Activated naive CD8-positive, alpha-beta T cell treated with anti-CD3 and anti-CD28 coated beads for 36 hours (primary cell): ENCODE measurements around the gene TMC3. TPM values are rescaled to one million over a fixed set of nuclear protein-coding genes. Genes with fewer than 3 reads are reported as not detected.
A peak's percentile ranks its signal among the peaks of the same experiment; 100 is the strongest.
"Not testable (repeated sequence)": the region's sequence is repeated elsewhere in the genome, so short reads cannot be mapped to it uniquely, and the experiment has no call there.

Experiments
- DNase-seq: peaks from one replicate; pipeline ENCODE4 v3.0.0; 2021
- H3K27ac Mint-ChIP-seq: one replicate; pipeline ENCODE4 v1.8.0; 2022; ENCODE audit warnings: mild to moderate bottlenecking, moderate library complexity, mixed read lengths
- H3K27me3 Mint-ChIP-seq: one replicate; pipeline ENCODE4 v1.8.0; 2022; ENCODE audit warnings: mild to moderate bottlenecking, mixed read lengths
- H3K36me3 Mint-ChIP-seq: one replicate; pipeline ENCODE4 v1.8.0; 2021; ENCODE audit warnings: mild to moderate bottlenecking, mixed read lengths
- H3K4me1 Mint-ChIP-seq: one replicate; pipeline ENCODE4 v1.8.0; 2021; ENCODE audit warnings: mixed read lengths
- H3K4me3 Mint-ChIP-seq: one replicate; pipeline ENCODE4 v1.8.0; 2022; ENCODE audit warnings: mild to moderate bottlenecking, moderate library complexity, mixed read lengths
- H3K9me3 Mint-ChIP-seq: one replicate; pipeline ENCODE4 v1.8.0; 2022; ENCODE audit warnings: mixed read lengths
- total RNA-seq, 2 experiments: library from RNA; stranded (reverse); gene quantifications; one replicate each; pipeline ENCODE4 v1.2.3, GENCODE V29; 2021

TMC3 gene
- total RNA-seq, result not detected

- no peak for DNase-seq
- Mint-ChIP-seq H3K4me3 (no peak within 1 kb of the TSS), H3K27ac (no peak within 1 kb of the TSS), H3K27me3 (no peaks in the 10 kb centered on the region), H3K9me3 (no peaks in the 10 kb centered on the region), H3K4me1 (no peaks in the 10 kb centered on the region), H3K36me3 (no peaks in the 10 kb centered on the region)
These were observed at the start of gene TMC3 for GRCh38 chr15:81373775-81374395. TSS of gene TMC3 (minus strand) at chr15:81374213. CDS start at chr15:81374077, 136 bp downstream.

GRCh38 chr15:81421461-81421860 lies 47.4 kb upstream of the TMC3 start:
- no peaks in the 10 kb centered on the region for H3K27me3 Mint-ChIP-seq
- no peaks in the 10 kb centered on the region for H3K36me3 Mint-ChIP-seq
- no peaks in the 10 kb centered on the region for H3K4me1 Mint-ChIP-seq
- DNase-seq, result no peak
- H3K4me3 Mint-ChIP-seq, result no peak overlapping the region
- no peaks in the 10 kb centered on the region for H3K9me3 Mint-ChIP-seq
- no peak overlapping the region for H3K27ac Mint-ChIP-seq

GRCh38 chr15:81419332-81419943 lies 45.4 kb upstream of the TMC3 start:
- Mint-ChIP-seq H3K36me3 (no peaks in the 10 kb centered on the region), H3K27me3 (peaks cover under 1% of the 10 kb centered on the region), H3K9me3 (no peaks in the 10 kb centered on the region), H3K4me1 (peaks cover 6% of the 10 kb centered on the region), H3K27ac (no peak overlapping the region), H3K4me3 (no peak overlapping the region)
- no peak for DNase-seq

- DNase-seq, result no peak
- Mint-ChIP-seq H3K9me3 (no peaks in the 10 kb centered on the region), H3K4me3 (no peak overlapping the region), H3K27me3 (peaks cover 4% of the 10 kb centered on the region), H3K4me1 (peaks cover 9% of the 10 kb centered on the region), H3K36me3 (no peaks in the 10 kb centered on the region), H3K27ac (no peak overlapping the region)
These were observed 44.9 kb upstream of the TMC3 start for GRCh38 chr15:81418891-81419290.

- no peaks in the 10 kb centered on the region for H3K36me3 Mint-ChIP-seq
- no peak for DNase-seq
- H3K27me3 Mint-ChIP-seq, result peaks cover 4% of the 10 kb centered on the region
- peaks cover 9% of the 10 kb centered on the region for H3K4me1 Mint-ChIP-seq
- H3K4me3 Mint-ChIP-seq, result no peak overlapping the region
- no peak overlapping the region for H3K27ac Mint-ChIP-seq
- no peaks in the 10 kb centered on the region for H3K9me3 Mint-ChIP-seq
These were observed 44.4 kb upstream of the TMC3 start for GRCh38 chr15:81418444-81418843.

GRCh38 chr15:81414274-81414968 lies 40.4 kb upstream of the TMC3 start:
- not testable (repeated sequence) for DNase-seq, H3K27ac Mint-ChIP-seq, H3K27me3 Mint-ChIP-seq, H3K9me3 Mint-ChIP-seq, H3K36me3 Mint-ChIP-seq
- peak overlapping the region; percentile 14 for H3K4me3 Mint-ChIP-seq
- peaks cover 10% of the 10 kb centered on the region for H3K4me1 Mint-ChIP-seq

GRCh38 chr15:81413851-81414250 lies 39.8 kb upstream of the TMC3 start:
- no peak overlapping the region for H3K27ac Mint-ChIP-seq
- H3K9me3 Mint-ChIP-seq, result no peaks in the 10 kb centered on the region
- no peak for DNase-seq

GRCh38 chr15:81411969-81412633 lies 38.1 kb upstream of the TMC3 start:
- H3K27ac Mint-ChIP-seq, result no peak overlapping the region
- H3K4me1 Mint-ChIP-seq, result peaks cover 10% of the 10 kb centered on the region
- no peaks in the 10 kb centered on the region for H3K36me3 Mint-ChIP-seq

More at GRCh38 chr15:81413851-81414250, 39.8 kb upstream of the TMC3 start:
- peaks cover 9% of the 10 kb centered on the region for H3K27me3 Mint-ChIP-seq
- H3K36me3 Mint-ChIP-seq, result no peaks in the 10 kb centered on the region
- peaks cover 10% of the 10 kb centered on the region for H3K4me1 Mint-ChIP-seq
- H3K4me3 Mint-ChIP-seq, result no peak overlapping the region

GRCh38 chr15:81411051-81411450 lies 37.0 kb upstream of the TMC3 start:
- Mint-ChIP-seq H3K9me3 (no peaks in the 10 kb centered on the region), H3K27ac (no peak overlapping the region), H3K4me1 (peaks cover 10% of the 10 kb centered on the region), H3K4me3 (no peak overlapping the region), H3K27me3 (peaks cover 9% of the 10 kb centered on the region), H3K36me3 (no peaks in the 10 kb centered on the region)
- no peak for DNase-seq

More at GRCh38 chr15:81411969-81412633, 38.1 kb upstream of the TMC3 start:
- H3K4me3 Mint-ChIP-seq, result no peak overlapping the region
- DNase-seq, result no peak
- no peaks in the 10 kb centered on the region for H3K9me3 Mint-ChIP-seq
- peaks cover 9% of the 10 kb centered on the region for H3K27me3 Mint-ChIP-seq

- Mint-ChIP-seq H3K9me3 (no peaks in the 10 kb centered on the region), H3K4me1 (peaks cover 10% of the 10 kb centered on the region), H3K27ac (no peak overlapping the region), H3K27me3 (peaks cover 9% of the 10 kb centered on the region), H3K4me3 (no peak overlapping the region), H3K36me3 (no peaks in the 10 kb centered on the region)
- DNase-seq, result no peak
These were observed 36.3 kb upstream of the TMC3 start for GRCh38 chr15:81410318-81410753.

GRCh38 chr15:81407718-81408117 lies 33.7 kb upstream of the TMC3 start:
- no peaks in the 10 kb centered on the region for H3K36me3 Mint-ChIP-seq
- peaks cover 1% of the 10 kb centered on the region for H3K4me1 Mint-ChIP-seq
- peaks cover 5% of the 10 kb centered on the region for H3K27me3 Mint-ChIP-seq
- no peak for DNase-seq
- H3K27ac Mint-ChIP-seq, result no peak overlapping the region
- no peak overlapping the region for H3K4me3 Mint-ChIP-seq
- H3K9me3 Mint-ChIP-seq, result no peaks in the 10 kb centered on the region

GRCh38 chr15:81407176-81407575 lies 33.2 kb upstream of the TMC3 start:
- H3K4me1 Mint-ChIP-seq, result peaks cover 1% of the 10 kb centered on the region
- H3K27ac Mint-ChIP-seq, result no peak overlapping the region
- no peaks in the 10 kb centered on the region for H3K9me3 Mint-ChIP-seq
- no peak for DNase-seq
- no peaks in the 10 kb centered on the region for H3K36me3 Mint-ChIP-seq
- H3K4me3 Mint-ChIP-seq, result no peak overlapping the region
- H3K27me3 Mint-ChIP-seq, result peaks cover 5% of the 10 kb centered on the region

- Mint-ChIP-seq H3K27ac (no peak overlapping the region), H3K9me3 (no peaks in the 10 kb centered on the region), H3K27me3 (no peaks in the 10 kb centered on the region), H3K4me1 (peaks cover 2% of the 10 kb centered on the region), H3K4me3 (no peak overlapping the region), H3K36me3 (no peaks in the 10 kb centered on the region)
- no peak for DNase-seq
These were observed 26.7 kb upstream of the TMC3 start for GRCh38 chr15:81400640-81401236.

- Mint-ChIP-seq H3K4me1 (peaks cover 2% of the 10 kb centered on the region), H3K9me3 (no peaks in the 10 kb centered on the region), H3K36me3 (no peaks in the 10 kb centered on the region), H3K27me3 (no peaks in the 10 kb centered on the region), H3K4me3 (no peak overlapping the region), H3K27ac (no peak overlapping the region)
- DNase-seq, result no peak
These were observed 25.0 kb upstream of the TMC3 start for GRCh38 chr15:81398910-81399551.
